Osteocyte (in vitro differentiated cells): ENCODE results near the gene ZNRF2. TPM values are rescaled to one million over a fixed set of nuclear protein-coding genes. Genes with fewer than 3 reads are reported as not detected.

Experiments used
- DNase-seq: peaks from one replicate; pipeline ENCODE4 v3.0.0; 2021; ENCODE audit warnings: mixed read lengths; ENCODE audit not compliant: unreplicated experiment; ENCODE audit errors: extremely low spot score
- H3K27ac Mint-ChIP-seq: one replicate; pipeline ENCODE4 v1.8.0; 2021; ENCODE audit warnings: mild to moderate bottlenecking, mixed read lengths; ENCODE audit not compliant: unreplicated experiment
- H3K27me3 Mint-ChIP-seq: one replicate; pipeline ENCODE4 v1.8.0; 2021; ENCODE audit warnings: mixed read lengths; ENCODE audit not compliant: unreplicated experiment
- H3K36me3 Mint-ChIP-seq: one replicate; pipeline ENCODE4 v1.8.0; 2021; ENCODE audit warnings: mixed read lengths; ENCODE audit not compliant: unreplicated experiment
- H3K4me1 Mint-ChIP-seq: one replicate; pipeline ENCODE4 v1.8.0; 2021; ENCODE audit warnings: mixed read lengths; ENCODE audit not compliant: unreplicated experiment
- H3K4me3 Mint-ChIP-seq: one replicate; pipeline ENCODE4 v1.8.0; 2021; ENCODE audit warnings: mild to moderate bottlenecking, moderate library complexity, mixed read lengths; ENCODE audit not compliant: unreplicated experiment
- H3K9me3 Mint-ChIP-seq: one replicate; pipeline ENCODE4 v1.8.0; 2021; ENCODE audit warnings: mixed read lengths; ENCODE audit not compliant: unreplicated experiment
- total RNA-seq: library from RNA; stranded (reverse); gene quantifications from 2 replicates; pipeline ENCODE4 v1.2.1, GENCODE V29; 2021
- TF ChIP-seq, protein P1 (sequence below): fragments of 200-600 bp; sonication (generic); IDR thresholded peaks from 2 replicates; pipeline ENCODE4 v1.5.0; 2021; ENCODE audit warnings: antibody characterized with exemption, mild to moderate bottlenecking, moderate library complexity

The ZNRF2 gene
- total RNA-seq, 1 donor from 2014 or later, result 6.8 TPM

DNA sequence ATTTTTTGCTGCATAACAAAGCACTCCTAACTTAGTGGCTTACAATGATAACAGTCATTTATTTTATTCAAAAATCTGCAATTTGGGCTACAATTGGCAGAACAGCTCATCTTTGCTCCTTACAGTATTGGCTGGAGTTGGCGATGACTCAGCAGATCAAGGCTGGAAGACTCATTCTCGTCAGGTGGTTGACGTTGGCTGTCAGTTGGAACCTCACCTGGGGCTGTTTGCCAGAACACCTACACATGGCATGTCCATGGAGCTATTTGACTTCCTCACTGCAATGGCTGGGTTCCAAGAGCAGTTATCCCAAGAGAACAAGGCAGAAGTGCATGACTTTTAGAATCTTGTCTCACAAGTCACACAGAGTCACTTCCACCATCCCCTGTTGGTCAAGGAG lies 119.1 kb downstream of the ZNRF2 start:
- Mint-ChIP-seq H3K27ac (no peak overlapping the region), H3K9me3 (no peaks in the 10 kb centered on the region), H3K4me1 (no peaks in the 10 kb centered on the region), H3K27me3 (no peaks in the 10 kb centered on the region), H3K4me3 (no peak overlapping the region), H3K36me3 (peaks cover 6% of the 10 kb centered on the region)
- no peak for DNase-seq
- TF ChIP-seq, protein P1, sequence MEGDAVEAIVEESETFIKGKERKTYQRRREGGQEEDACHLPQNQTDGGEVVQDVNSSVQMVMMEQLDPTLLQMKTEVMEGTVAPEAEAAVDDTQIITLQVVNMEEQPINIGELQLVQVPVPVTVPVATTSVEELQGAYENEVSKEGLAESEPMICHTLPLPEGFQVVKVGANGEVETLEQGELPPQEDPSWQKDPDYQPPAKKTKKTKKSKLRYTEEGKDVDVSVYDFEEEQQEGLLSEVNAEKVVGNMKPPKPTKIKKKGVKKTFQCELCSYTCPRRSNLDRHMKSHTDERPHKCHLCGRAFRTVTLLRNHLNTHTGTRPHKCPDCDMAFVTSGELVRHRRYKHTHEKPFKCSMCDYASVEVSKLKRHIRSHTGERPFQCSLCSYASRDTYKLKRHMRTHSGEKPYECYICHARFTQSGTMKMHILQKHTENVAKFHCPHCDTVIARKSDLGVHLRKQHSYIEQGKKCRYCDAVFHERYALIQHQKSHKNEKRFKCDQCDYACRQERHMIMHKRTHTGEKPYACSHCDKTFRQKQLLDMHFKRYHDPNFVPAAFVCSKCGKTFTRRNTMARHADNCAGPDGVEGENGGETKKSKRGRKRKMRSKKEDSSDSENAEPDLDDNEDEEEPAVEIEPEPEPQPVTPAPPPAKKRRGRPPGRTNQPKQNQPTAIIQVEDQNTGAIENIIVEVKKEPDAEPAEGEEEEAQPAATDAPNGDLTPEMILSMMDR, result no peak

DNA sequence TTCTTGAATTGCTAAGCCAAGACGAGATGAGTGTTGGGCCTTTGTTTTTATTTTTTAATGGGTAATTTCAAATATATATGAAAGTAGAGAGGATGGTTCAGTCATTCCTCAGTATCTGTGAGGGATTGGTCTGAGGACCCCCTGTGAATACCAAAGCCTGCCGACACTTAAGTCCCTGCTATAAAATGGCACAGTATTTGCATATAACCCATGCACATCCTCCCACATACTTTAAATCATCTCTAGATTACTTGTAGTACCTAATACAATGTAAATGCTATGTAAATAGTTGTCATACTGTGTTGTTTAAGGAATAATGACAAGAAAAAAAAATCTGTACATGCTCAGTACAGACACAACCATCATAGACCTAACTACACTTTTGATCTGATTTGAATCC lies 120.8 kb downstream of the ZNRF2 start:
- no peak for DNase-seq
- no peaks in the 10 kb centered on the region for H3K27me3 Mint-ChIP-seq
- peaks cover 6% of the 10 kb centered on the region for H3K36me3 Mint-ChIP-seq
- no peaks in the 10 kb centered on the region for H3K9me3 Mint-ChIP-seq
- H3K27ac Mint-ChIP-seq, result no peak overlapping the region
- TF ChIP-seq, protein P1, result no peak
- H3K4me3 Mint-ChIP-seq, result no peak overlapping the region
- no peaks in the 10 kb centered on the region for H3K4me1 Mint-ChIP-seq

DNA sequence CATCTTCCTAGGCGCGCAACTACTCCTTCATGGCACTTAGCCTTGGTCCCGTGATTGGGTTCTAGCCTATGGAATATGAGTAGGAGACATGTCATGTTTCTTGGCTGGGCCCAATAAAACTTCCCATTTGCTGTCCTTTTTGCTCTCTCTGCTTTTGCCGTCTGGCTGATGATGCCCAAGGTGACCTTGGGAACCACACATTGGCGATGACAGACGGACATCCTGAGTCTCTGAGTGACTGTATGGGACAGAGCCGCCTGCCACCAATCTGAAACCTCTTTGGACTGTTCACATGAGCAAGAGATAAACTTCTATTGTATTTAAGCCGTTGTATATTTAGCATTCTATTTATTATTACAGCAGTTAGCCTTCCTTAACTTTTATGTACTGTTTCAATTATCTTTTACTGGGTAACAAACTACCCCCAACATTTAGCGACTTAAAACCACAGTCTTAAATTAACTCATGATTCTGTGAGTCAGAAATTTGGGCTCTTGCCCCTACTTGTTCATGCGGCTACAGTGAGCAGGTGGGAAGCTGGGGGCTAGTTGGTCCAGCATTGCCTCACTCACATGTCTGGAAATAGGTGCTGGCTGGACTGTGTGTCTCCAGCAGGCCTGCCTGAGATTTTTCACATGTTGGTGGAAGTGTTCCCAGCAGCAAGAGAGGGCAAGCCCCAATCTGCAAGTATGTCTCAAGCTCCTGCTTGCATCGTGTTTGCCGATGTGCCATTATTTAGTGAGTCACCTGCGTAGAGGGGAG lies 122.4 kb downstream of the ZNRF2 start:
- no peak overlapping the region for H3K4me3 Mint-ChIP-seq
- no peaks in the 10 kb centered on the region for H3K27me3 Mint-ChIP-seq
- H3K36me3 Mint-ChIP-seq, result peaks cover 6% of the 10 kb centered on the region
- no peaks in the 10 kb centered on the region for H3K9me3 Mint-ChIP-seq
- H3K4me1 Mint-ChIP-seq, result no peaks in the 10 kb centered on the region
- TF ChIP-seq, protein P1, result no peak
- DNase-seq, result no peak
- H3K27ac Mint-ChIP-seq, result no peak overlapping the region

DNA sequence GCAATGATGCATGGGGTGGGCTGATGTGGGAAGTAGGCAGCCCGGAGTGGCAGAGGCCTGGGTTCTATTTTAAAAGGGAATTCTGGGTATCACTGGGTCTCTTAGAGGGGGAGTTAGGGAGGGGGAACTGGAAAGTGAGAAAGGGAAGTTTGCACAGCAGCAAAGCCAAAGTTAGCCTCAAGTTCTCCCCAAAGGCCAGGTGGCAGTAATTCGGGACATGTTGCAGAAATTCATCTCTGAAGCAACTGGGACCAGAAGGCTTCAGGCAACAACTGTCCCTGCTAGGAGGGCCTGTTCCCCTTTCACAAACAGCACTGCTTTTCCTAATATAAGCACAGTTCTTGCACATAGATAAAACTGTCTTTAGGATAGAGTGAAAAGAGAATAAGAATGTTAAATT lies 126.8 kb downstream of the ZNRF2 start:
- Mint-ChIP-seq H3K36me3 (no peaks in the 10 kb centered on the region), H3K4me3 (no peak overlapping the region), H3K4me1 (peaks cover 4% of the 10 kb centered on the region), H3K27ac (no peak overlapping the region), H3K9me3 (no peaks in the 10 kb centered on the region), H3K27me3 (no peaks in the 10 kb centered on the region)
- DNase-seq, result no peak
- TF ChIP-seq, protein P1, result no peak

GRCh38 chr7:30411897-30412296 lies 127.5 kb downstream of the ZNRF2 start:
- Mint-ChIP-seq H3K4me3 (no peak overlapping the region), H3K4me1 (peaks cover 4% of the 10 kb centered on the region), H3K9me3 (no peaks in the 10 kb centered on the region), H3K27me3 (no peaks in the 10 kb centered on the region), H3K36me3 (no peaks in the 10 kb centered on the region), H3K27ac (no peak overlapping the region)
- TF ChIP-seq, protein P1, result no peak
- DNase-seq, result no peak
